ENCODE data around the gene PPP1R1C. TPM values are rescaled to one million over a fixed set of nuclear protein-coding genes. Genes with fewer than 3 reads are reported as not detected.
A peak's percentile ranks its signal among the peaks of the same experiment; 100 is the strongest.

Gene PPP1R1C
- total and polyA plus RNA-seq, 2 of the 13 experiments (the other 11 are each of a cell fraction or from before 2014, with no cell fraction given), result 1.5 to 3.5 TPM

GRCh38 chr2:182062329-182062972 is 76.8 kb downstream of the PPP1R1C start (continued):
- TF ChIP-seq, protein P1, sequence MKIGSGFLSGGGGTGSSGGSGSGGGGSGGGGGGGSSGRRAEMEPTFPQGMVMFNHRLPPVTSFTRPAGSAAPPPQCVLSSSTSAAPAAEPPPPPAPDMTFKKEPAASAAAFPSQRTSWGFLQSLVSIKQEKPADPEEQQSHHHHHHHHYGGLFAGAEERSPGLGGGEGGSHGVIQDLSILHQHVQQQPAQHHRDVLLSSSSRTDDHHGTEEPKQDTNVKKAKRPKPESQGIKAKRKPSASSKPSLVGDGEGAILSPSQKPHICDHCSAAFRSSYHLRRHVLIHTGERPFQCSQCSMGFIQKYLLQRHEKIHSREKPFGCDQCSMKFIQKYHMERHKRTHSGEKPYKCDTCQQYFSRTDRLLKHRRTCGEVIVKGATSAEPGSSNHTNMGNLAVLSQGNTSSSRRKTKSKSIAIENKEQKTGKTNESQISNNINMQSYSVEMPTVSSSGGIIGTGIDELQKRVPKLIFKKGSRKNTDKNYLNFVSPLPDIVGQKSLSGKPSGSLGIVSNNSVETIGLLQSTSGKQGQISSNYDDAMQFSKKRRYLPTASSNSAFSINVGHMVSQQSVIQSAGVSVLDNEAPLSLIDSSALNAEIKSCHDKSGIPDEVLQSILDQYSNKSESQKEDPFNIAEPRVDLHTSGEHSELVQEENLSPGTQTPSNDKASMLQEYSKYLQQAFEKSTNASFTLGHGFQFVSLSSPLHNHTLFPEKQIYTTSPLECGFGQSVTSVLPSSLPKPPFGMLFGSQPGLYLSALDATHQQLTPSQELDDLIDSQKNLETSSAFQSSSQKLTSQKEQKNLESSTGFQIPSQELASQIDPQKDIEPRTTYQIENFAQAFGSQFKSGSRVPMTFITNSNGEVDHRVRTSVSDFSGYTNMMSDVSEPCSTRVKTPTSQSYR (CRISPR knock-in tag; IDR thresholded peaks at IDR 0.05; ENCODE audit: borderline replicate concordance), result no peak
- TF ChIP-seq FOXM1 (CRISPR knock-in tag; IDR thresholded peaks at IDR 0.05) (no peak), SMC3 (IDR thresholded peaks at IDR 0.05; ENCODE audit: low read length) (no peak), CREM (IDR thresholded peaks at IDR 0.05) (0 out of 2 replicates have a peak, but pooled peaks have one; percentile 32), CREM (CRISPR knock-in tag; IDR thresholded peaks at IDR 0.05) (no peak), ZMYM3 (CRISPR knock-in tag; IDR thresholded peaks at IDR 0.05) (no peak), PPARG (CRISPR knock-in tag; conservative IDR thresholded peaks at IDR 0.05) (no peak), TEF (CRISPR knock-in tag; IDR thresholded peaks at IDR 0.05) (no peak), HMG20A (CRISPR knock-in tag; IDR thresholded peaks at IDR 0.05; ENCODE audit: borderline replicate concordance) (peak; percentile 26; the same call in 1 of the 2 replicates), RFXANK (CRISPR knock-in tag; IDR thresholded peaks at IDR 0.05) (no peak), MIXL1 (CRISPR knock-in tag; IDR thresholded peaks at IDR 0.05) (peak; percentile 49; the same call in 1 of the 2 replicates), ZNF83 (CRISPR knock-in tag; IDR thresholded peaks at IDR 0.05; ENCODE audit: borderline replicate concordance) (no peak), ISX (CRISPR knock-in tag; conservative IDR thresholded peaks at IDR 0.05) (no peak), ZNF7 (CRISPR knock-in tag; IDR thresholded peaks at IDR 0.05) (no peak), MLXIP (CRISPR knock-in tag; IDR thresholded peaks at IDR 0.05; ENCODE audit: borderline replicate concordance) (no peak), ZNF850 (CRISPR knock-in tag; conservative IDR thresholded peaks at IDR 0.05) (no peak), SNAI1 (CRISPR knock-in tag; IDR thresholded peaks at IDR 0.05; ENCODE audit: borderline replicate concordance) (no peak)
- TF ChIP-seq, protein P2, sequence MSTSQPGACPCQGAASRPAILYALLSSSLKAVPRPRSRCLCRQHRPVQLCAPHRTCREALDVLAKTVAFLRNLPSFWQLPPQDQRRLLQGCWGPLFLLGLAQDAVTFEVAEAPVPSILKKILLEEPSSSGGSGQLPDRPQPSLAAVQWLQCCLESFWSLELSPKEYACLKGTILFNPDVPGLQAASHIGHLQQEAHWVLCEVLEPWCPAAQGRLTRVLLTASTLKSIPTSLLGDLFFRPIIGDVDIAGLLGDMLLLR (CRISPR knock-in tag; IDR thresholded peaks at IDR 0.05), result no peak
- TF ChIP-seq, protein P3, sequence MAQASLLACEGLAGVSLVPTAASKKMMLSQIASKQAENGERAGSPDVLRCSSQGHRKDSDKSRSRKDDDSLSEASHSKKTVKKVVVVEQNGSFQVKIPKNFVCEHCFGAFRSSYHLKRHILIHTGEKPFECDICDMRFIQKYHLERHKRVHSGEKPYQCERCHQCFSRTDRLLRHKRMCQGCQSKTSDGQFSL (CRISPR knock-in tag; IDR thresholded peaks at IDR 0.05), result no peak
- TF ChIP-seq, protein P4, sequence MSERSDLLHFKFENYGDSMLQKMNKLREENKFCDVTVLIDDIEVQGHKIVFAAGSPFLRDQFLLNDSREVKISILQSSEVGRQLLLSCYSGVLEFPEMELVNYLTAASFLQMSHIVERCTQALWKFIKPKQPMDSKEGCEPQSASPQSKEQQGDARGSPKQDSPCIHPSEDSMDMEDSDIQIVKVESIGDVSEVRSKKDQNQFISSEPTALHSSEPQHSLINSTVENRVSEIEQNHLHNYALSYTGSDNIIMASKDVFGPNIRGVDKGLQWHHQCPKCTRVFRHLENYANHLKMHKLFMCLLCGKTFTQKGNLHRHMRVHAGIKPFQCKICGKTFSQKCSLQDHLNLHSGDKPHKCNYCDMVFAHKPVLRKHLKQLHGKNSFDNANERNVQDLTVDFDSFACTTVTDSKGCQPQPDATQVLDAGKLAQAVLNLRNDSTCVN (CRISPR knock-in tag; IDR thresholded peaks at IDR 0.05; ENCODE audit: borderline replicate concordance), result no peak
